OCI-LY1 (cell line): ENCODE results near the gene GALNT10.

Experiments used
- H2AFZ ChIP-seq: fragments of 200-600 bp; sonication (generic), shearing (Covaris generic); 2 replicates; pipeline ENCODE4 v1.6.0; 2014; ENCODE audit warnings: antibody characterized with exemption, mild to moderate bottlenecking, low read length
- H3F3A ChIP-seq: fragments of 200-600 bp; sonication (generic), shearing (Covaris generic); 2 replicates; pipeline ENCODE4 v1.6.0; 2014; ENCODE audit warnings: mild to moderate bottlenecking, antibody characterized with exemption, low read length, moderate library complexity; ENCODE audit not compliant: insufficient read depth
- H3K27ac ChIP-seq: fragments of 200-600 bp; sonication (generic); 2 replicates; pipeline ENCODE4 v1.5.1; 2014; ENCODE audit warnings: low read length, mixed run types, mild to moderate bottlenecking, low read depth; ENCODE audit not compliant: poor library complexity, severe bottlenecking
- H3K27me3 ChIP-seq: fragments of 200-600 bp; sonication (generic); 2 replicates; pipeline ENCODE4 v1.6.0; 2014; ENCODE audit warnings: antibody characterized with exemption, mild to moderate bottlenecking, low read length, moderate library complexity; ENCODE audit not compliant: insufficient read depth
- H3K36me3 ChIP-seq: fragments of 200-600 bp; sonication (generic); 2 replicates; pipeline ENCODE4 v1.6.1; 2014; ENCODE audit warnings: mild to moderate bottlenecking, antibody characterized with exemption, low read length, moderate library complexity, mixed read lengths; ENCODE audit not compliant: insufficient read depth
- H3K4me1 ChIP-seq: fragments of 200-600 bp; sonication (generic); 2 replicates; pipeline ENCODE4 v1.5.1; 2014; ENCODE audit warnings: mild to moderate bottlenecking, low read length, moderate library complexity; ENCODE audit not compliant: insufficient read depth, severe bottlenecking
- H3K4me2 ChIP-seq: fragments of 200-600 bp; sonication (generic), shearing (Covaris generic); 2 replicates; pipeline ENCODE4 v1.6.1; 2014; ENCODE audit warnings: low read length
- H3K4me3 ChIP-seq: fragments of 200-600 bp; sonication (generic); 2 replicates; pipeline ENCODE4 v1.5.1; 2014; ENCODE audit warnings: low read length, low read depth, mild to moderate bottlenecking, mixed read lengths; ENCODE audit not compliant: poor library complexity, severe bottlenecking
- H3K79me2 ChIP-seq: fragments of 200-600 bp; shearing (Covaris generic); 2 replicates; pipeline ENCODE4 v1.6.1; 2016; ENCODE audit warnings: mixed run types, low read length, mixed read lengths; ENCODE audit not compliant: insufficient read depth
- H3K9ac ChIP-seq: fragments of 200-600 bp; sonication (generic), shearing (Covaris generic); 2 replicates; pipeline ENCODE4 v1.6.1; 2014; ENCODE audit warnings: mild to moderate bottlenecking, low read length, mixed read lengths
- H3K9me2 ChIP-seq: fragments of 200-600 bp; sonication (generic), shearing (Covaris generic); 2 replicates; pipeline ENCODE4 v1.6.1; 2014; ENCODE audit warnings: low read depth, mild to moderate bottlenecking, low read length, mixed read lengths
- H3K9me3 ChIP-seq: fragments of 200-600 bp; shearing (Covaris generic); 2 replicates; pipeline ENCODE4 v1.6.1; 2014; ENCODE audit warnings: low read length, mixed read lengths
- H4K20me1 ChIP-seq: fragments of 200-600 bp; sonication (generic), shearing (Covaris generic); 2 replicates; pipeline ENCODE4 v1.6.0; 2016; ENCODE audit warnings: mild to moderate bottlenecking, low read length; ENCODE audit not compliant: insufficient read depth
- EZH2 ChIP-seq: fragments of 200-600 bp; sonication (generic), shearing (Covaris generic); IDR thresholded peaks from 2 replicates; pipeline ENCODE4 v1.8.0; 2017; ENCODE audit warnings: borderline replicate concordance, mixed run types, mild to moderate bottlenecking, antibody characterized with exemption, low read length, moderate library complexity, mixed read lengths
- TF ChIP-seq, protein P1 (sequence below): fragments of 200-600 bp; sonication (generic), shearing (Covaris generic); IDR thresholded peaks from 2 replicates; pipeline ENCODE4 v1.5.1; 2017; ENCODE audit warnings: mild to moderate bottlenecking, antibody characterized with exemption, low read length, moderate library complexity, mixed read lengths

Gene GALNT10

DNA sequence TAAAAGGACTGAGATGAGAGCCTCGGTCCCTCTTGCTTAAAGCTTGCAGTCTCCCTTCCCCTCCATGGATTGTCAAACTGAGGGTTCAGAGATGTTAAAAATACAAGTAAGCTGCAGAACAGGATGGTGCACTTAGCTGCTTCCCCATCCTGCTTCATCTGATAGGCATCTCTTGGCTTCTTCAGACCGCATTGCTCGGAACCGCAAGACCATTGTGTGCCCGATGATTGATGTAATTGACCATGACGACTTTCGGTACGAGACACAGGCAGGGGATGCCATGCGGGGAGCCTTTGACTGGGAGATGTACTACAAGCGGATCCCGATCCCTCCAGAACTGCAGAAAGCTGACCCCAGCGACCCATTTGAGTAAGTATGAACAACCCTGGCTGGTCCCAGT, 189.7 kb downstream of the GALNT10 start:
- no peak overlapping the region for H3K27ac ChIP-seq
- peaks cover 8% of the 10 kb centered on the region for H3K4me1 ChIP-seq
- H2AFZ ChIP-seq: no peak overlapping the region
- H3K27me3 ChIP-seq: no peaks in the 10 kb centered on the region
- H3K4me2 ChIP-seq: no peak overlapping the region
- H3K36me3 ChIP-seq: no peaks in the 10 kb centered on the region
- H3K79me2 ChIP-seq: no peaks in the 10 kb centered on the region
- no peaks in the 10 kb centered on the region for H4K20me1 ChIP-seq
- no peaks in the 10 kb centered on the region for H3F3A ChIP-seq
- no peak overlapping the region for H3K9ac ChIP-seq
- no peak overlapping the region for H3K4me3 ChIP-seq
- no peaks in the 10 kb centered on the region for H3K9me2 ChIP-seq
- TF ChIP-seq, protein P1, sequence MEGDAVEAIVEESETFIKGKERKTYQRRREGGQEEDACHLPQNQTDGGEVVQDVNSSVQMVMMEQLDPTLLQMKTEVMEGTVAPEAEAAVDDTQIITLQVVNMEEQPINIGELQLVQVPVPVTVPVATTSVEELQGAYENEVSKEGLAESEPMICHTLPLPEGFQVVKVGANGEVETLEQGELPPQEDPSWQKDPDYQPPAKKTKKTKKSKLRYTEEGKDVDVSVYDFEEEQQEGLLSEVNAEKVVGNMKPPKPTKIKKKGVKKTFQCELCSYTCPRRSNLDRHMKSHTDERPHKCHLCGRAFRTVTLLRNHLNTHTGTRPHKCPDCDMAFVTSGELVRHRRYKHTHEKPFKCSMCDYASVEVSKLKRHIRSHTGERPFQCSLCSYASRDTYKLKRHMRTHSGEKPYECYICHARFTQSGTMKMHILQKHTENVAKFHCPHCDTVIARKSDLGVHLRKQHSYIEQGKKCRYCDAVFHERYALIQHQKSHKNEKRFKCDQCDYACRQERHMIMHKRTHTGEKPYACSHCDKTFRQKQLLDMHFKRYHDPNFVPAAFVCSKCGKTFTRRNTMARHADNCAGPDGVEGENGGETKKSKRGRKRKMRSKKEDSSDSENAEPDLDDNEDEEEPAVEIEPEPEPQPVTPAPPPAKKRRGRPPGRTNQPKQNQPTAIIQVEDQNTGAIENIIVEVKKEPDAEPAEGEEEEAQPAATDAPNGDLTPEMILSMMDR: no peak
- TF ChIP-seq EZH2: no peak
- no peaks in the 10 kb centered on the region for H3K9me3 ChIP-seq

DNA sequence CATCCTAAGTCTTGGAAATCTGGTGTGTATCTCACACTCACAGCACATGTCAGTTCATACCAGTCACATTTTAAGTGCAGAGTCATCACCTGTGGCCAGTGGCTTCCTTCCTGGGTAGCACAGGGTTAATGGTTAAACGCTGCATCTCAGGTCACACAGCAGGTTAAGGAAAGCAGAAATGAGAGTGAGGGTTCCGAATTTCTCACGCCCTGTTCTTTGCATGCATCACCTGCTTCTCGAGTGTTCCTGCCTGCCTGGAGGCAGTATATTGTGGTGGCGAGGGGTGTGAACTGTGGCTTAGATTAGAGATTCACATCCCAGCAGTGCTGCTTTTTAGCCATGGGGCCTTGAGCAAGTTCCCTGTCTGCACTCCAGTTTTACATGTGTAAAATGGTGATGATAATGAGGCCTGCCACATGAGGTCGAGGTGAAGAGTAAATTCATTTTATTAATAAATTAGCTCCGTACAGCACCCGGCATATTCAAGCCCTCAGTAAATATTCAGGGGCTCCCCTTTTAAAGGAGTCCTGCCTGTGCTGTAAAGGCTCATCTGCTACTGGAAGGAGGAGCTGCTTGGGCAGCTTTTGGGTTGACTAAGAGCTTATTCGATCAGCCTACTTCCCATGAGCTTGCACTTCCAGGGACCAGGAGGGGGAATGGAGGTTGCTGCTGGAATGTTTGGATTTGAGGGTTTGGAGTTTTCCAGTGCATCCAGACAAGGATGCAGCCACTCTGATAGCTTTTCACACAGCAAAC, 194.1 kb downstream of the GALNT10 start:
- Histone ChIP-seq H3K9me3 (no peaks in the 10 kb centered on the region), H3K9me2 (no peaks in the 10 kb centered on the region), H4K20me1 (no peaks in the 10 kb centered on the region), H3K79me2 (no peaks in the 10 kb centered on the region), H3K4me2 (peak overlapping the region; percentile 15; the same call in 1 of the 2 replicates), H3K9ac (no peak overlapping the region), H3K4me3 (no peak overlapping the region), H3K27ac (no peak overlapping the region), H3F3A (no peaks in the 10 kb centered on the region), H3K27me3 (no peaks in the 10 kb centered on the region), H3K4me1 (peaks cover 10% of the 10 kb centered on the region), H3K36me3 (no peaks in the 10 kb centered on the region), H2AFZ (no peak overlapping the region)
- TF ChIP-seq EZH2: no peak
- TF ChIP-seq, protein P1: no peak

DNA sequence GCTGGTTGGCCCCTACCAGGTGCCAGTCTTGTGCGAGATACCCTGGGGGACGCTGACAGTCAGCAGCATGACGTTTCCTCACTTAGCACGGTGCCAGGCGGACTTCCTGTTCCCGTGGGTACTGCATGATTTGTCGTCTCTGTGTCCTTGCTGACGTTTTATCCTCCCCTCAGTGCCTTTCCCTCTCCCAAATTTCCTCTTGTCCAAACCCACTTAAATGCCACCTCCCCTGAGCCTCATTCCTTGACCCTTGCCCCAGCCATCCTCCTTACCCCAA, 194.6 kb downstream of the GALNT10 start:
- H4K20me1 ChIP-seq: no peaks in the 10 kb centered on the region
- H3F3A ChIP-seq: no peaks in the 10 kb centered on the region
- H3K9ac ChIP-seq: no peak overlapping the region
- no peaks in the 10 kb centered on the region for H3K27me3 ChIP-seq
- TF ChIP-seq, protein P1: no peak
- no peak for TF ChIP-seq EZH2
- no peaks in the 10 kb centered on the region for H3K9me3 ChIP-seq
- H3K4me3 ChIP-seq: no peak overlapping the region
- H3K79me2 ChIP-seq: no peaks in the 10 kb centered on the region
- no peaks in the 10 kb centered on the region for H3K9me2 ChIP-seq
- H3K27ac ChIP-seq: no peak overlapping the region
- H3K4me2 ChIP-seq: peak overlapping the region; percentile 15; the same call in 1 of the 2 replicates
- H3K36me3 ChIP-seq: no peaks in the 10 kb centered on the region
- 0 out of 2 replicates have a peak overlapping the region, but pooled peaks have one; percentile 35 for H2AFZ ChIP-seq
- peaks cover 10% of the 10 kb centered on the region for H3K4me1 ChIP-seq
